ENCODE results near the gene MRGPRE.
"Not testable (repeated sequence)": the region's sequence is repeated elsewhere in the genome, so short reads cannot be mapped to it uniquely, and the experiment has no call there.

The MRGPRE gene, protein sequence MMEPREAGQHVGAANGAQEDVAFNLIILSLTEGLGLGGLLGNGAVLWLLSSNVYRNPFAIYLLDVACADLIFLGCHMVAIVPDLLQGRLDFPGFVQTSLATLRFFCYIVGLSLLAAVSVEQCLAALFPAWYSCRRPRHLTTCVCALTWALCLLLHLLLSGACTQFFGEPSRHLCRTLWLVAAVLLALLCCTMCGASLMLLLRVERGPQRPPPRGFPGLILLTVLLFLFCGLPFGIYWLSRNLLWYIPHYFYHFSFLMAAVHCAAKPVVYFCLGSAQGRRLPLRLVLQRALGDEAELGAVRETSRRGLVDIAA

DNA sequence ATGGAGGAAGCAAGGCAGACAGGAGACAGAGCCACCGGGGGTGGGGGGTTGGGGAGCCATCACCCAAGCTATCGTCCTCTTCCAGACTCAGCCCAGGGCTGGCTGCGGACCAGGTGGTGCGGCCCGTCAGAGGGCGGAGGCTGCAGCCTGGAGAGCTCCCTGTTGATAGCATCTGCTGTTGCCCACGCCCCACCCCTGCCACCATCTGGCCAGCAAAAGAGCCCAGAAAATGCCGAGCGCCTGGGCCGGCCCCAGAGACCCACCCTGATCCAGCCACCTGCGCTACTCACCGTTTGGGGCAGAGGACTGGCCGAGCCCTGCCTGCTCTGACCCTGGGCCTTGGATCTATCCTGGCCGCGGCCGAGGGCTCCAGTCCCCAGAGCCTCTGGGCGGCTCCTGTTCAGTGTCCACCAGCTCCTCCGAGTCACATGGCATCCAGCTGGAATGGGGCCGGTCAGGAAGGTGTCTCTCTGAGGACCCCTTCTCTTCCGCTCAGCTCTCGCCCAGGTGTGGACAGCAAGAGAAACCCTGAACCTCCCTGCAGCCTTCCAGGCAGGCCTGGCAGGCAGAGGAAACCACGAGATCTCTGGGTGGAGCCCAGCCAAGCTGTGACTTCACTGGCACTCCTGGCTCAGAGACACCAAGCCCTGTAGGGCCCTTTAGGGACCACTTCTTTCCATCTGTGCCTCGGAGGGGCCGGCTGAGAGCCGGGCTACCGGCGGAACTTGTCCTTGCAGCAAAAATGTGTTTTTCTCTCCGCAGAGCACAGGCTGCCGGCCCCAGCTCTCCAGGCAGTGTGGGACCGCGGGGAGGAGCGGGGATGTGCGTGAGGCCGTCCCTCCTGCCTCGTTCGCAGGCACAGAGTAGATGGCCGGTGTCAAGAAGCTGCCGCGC lies at the start of gene MRGPRE:
Gene MRGPRE, minus strand, starts transcription at position 567 of the 894 bp plus-strand sequence. CDS start 3,618 bp downstream, outside the sequence.
- no peak for DNase-seq (ENCODE audit: low read depth in 2 of 2)

DNA sequence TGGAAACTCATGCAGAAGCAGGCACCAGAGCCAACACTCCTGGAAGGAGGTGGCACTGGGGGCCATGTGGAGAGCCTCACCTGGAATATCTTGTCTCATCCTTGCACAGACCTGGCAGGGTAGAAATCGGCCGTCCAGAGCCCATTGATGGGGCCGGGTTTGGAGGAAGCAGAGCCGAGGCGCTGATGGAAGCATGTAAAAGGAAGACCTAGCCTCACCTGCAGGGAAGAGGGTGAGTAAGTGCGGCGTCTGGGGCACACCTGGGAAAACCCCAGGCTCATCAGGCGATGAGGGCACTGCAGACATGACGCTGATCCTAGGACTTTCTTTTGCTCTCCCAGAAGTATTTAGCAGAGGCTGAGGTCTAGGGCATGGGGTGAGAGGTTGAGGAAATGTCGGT lies 48.9 kb upstream of the MRGPRE start:
- DNase-seq (ENCODE audit: low read depth in 2 of 2) = not testable (repeated sequence)

DNA sequence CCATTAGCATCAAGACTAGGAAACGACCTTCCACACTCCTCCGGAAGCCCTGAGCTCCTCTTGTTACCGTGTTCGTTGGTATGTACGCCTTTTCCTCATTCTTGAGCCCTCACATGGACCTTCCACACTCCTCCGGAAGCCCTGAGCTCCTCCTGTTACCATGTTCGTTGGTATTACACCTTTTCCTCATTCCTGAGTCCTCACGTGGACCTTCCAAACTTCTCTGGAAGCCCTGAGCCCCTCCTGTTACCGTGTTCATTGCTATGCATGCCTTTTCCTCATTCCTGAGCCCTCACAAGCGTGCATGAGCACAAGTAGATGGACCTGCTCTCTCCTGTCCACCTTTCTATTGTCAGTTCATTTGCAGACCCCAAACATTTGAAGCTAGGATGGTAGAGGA lies 48.4 kb upstream of the MRGPRE start:
- not testable (repeated sequence) for DNase-seq (ENCODE audit: low read depth in 2 of 2)

DNA sequence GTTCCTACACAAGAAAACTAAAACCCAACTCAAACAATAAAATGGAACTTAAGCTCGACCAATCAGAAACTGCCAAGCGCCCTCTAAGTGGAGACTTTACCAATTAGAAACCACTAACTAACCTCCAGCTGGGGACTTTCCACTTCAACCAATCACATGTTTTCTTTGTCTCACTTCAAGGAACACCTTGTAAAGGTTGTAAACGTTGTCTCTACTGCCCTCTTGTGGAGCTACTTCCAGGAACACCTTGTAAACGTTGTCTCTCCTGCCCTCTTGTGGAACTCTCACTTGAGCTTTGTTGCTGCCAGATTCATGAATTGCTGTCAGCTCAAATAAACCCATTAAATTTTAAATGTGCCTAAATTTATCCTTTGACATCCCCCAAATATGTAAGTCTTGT lies 46.7 kb upstream of the MRGPRE start:
- DNase-seq (ENCODE audit: low read depth in 2 of 2) = not testable (repeated sequence)

DNA sequence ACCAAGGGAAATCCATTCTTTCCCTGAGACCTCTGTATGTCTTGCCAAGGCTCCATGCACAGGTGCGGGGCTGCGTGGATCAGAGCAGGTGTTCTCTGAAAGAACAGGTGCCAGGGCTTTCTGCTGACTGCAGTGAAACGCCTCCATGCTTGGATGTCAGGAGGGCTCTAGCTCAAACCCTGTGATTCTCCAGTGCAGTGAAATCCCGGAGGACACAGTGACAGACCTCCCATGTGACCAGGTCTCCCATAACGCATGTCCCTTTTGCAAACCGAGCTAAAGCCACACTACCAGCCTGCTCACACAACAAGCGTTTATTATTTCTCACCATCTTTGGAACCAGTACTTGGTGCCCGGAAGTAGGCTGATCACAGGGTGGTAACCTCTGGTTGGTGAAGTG lies 41.4 kb upstream of the MRGPRE start:
- not testable (repeated sequence) for DNase-seq (ENCODE audit: low read depth in 2 of 2)

DNA sequence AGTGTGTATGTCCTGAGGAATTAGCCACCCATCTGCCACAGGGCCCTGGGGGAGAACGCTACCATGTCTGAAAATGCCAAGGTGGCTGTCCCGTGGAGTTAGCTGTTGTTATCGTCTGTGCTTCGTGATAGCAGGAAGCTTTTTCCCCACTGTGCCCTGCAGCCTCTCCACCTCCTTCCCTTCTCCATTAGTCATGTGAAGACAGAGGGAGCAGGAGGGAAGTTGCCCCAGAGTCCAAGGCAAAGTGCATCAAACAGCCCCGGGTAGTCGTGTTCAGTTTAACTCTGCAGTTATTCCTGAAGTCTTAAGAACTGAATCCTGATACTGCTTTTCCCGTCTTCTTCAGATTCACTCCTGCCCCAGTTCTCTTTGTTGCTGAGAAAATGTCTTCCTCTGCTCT lies 30.3 kb upstream of the MRGPRE start:
- DNase-seq (ENCODE audit: low read depth in 2 of 2) = not testable (repeated sequence)

DNA sequence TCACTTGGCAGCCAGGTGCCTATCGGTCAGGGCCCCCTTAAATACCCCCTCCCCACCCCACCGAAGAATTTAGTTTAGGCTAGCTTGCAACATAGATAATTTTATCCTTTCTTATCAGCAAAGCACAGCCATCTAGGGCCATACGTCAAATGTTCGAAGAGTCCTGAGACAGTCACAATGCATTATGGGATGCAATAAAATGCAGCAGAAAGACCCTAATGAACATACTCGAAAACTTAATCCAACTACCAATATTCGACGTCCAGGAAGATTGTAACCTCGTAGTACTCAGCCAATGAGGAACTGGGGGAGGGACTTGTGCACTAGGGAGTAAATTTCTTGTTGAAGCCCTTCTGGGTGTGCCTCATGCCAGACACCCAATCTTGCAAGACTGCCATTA lies 29.6 kb upstream of the MRGPRE start:
- DNase-seq (ENCODE audit: low read depth in 2 of 2) = not testable (repeated sequence)

DNA sequence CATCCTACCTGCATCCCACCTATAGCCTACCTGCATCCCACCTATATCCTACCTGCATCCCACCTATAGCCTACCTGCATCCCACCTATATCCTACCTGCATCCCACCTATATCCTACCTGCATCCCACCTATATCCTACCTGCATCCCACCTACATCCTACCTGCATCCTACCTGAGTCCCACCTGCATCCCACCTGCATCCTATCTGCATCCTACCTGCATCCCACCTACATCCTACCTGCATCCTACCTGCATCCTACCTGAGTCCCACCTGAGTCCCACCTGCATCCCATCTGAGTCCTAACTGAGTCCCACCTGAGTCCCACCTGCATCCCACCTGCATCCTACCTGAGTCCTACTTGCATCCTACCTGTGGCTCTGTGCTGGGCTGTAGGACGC lies 25.3 kb upstream of the MRGPRE start:
- DNase-seq (ENCODE audit: low read depth in 2 of 2) = not testable (repeated sequence)

DNA sequence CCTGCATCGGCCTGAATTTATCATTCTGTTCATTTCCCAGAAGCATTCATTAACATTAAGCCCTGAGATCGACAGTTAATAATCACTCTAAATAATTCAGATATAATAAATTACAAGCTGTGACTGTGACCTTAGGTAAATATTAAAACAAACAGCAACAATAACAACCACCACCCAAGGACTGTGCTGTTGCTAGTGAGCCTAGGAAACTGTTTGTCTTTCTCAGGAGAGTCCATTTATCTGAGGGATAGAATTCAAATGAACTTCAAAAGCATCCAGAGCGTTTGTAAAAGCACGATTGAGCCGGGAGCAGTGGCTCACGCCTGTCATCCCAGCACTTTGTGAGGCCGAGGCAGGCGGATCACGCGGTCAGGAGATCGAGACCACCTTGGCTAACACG lies 23.0 kb upstream of the MRGPRE start:
- not testable (repeated sequence) for DNase-seq (ENCODE audit: low read depth in 2 of 2)

DNA sequence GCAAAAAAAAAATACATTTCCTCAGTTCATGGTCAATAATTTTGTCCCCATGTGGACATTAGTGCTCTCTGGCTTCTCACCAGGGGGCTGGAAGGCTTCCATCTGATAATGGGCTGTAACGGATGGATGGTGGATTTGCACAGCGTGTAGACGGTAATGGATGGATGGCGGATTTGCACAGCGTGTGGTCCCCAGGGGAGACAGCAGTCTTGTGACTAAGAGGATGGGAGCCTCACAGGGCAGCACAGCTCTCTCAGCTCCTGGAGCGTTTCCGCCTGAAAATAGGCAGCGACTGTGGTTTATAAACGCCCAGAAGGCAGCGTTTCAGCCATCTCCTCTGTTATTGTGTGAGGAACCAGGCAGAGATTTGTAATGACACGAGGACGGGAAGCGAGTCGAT lies 22.6 kb upstream of the MRGPRE start:
- DNase-seq (ENCODE audit: low read depth in 2 of 2) = not testable (repeated sequence)

DNA sequence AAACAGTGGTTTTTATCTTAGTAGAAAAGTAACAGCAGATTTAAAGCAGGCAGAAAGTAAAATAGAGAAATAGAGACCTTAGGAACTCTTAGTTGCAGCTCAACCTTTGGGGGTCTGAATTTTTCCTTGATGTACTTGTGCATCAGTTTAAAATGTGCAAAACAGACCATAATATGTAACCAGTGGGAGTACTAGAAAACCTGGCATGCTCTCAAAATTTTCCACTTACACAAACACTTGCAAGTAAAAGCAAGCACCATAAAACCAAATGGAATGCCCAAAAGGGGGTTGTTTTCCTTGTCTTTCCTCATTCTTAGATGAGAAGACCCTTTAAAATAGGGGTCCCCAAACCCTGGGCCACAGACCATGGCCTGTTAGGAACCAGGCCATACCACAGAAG lies 12.9 kb upstream of the MRGPRE start:
- DNase-seq (ENCODE audit: low read depth in 2 of 2) = no peak

DNA sequence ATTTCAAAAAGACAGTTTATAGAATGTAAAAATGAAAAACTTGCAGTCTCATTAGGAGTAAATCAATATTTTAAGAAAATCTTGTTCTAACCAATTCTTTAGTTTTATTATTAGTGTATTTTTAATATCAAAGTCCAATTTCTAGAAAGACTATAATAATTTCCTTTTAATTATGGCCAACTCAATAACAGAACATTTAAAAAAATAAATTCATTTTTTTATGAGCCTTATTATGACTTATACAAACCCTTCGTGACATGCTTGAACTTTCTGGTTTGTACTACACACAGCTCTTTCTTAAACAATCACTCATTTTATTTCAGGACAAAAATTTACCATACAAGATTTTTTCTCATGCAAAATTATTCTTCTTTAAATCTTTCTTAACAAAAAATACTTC lies 11.7 kb upstream of the MRGPRE start:
- DNase-seq (ENCODE audit: low read depth in 2 of 2) = no peak

DNA sequence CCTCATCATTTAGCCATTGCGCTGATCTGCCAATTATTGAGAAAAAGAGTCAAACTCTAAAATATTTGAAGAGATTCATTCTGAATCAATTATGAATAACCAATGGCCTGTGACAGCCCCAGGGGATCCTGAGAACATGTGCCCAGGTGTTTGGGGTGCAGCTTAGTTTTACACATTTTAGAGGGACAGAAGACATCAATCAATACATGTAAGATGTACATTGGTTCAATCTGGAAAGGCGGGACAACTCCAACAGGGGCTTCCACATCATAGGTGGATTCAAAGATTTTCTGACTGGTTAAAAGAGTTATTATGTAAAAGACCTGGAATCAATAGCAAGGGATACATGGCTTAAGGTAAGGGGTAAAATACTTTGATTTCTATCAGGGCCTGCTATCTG lies 4.9 kb upstream of the MRGPRE start:
- DNase-seq (ENCODE audit: low read depth in 2 of 2) = no peak

DNA sequence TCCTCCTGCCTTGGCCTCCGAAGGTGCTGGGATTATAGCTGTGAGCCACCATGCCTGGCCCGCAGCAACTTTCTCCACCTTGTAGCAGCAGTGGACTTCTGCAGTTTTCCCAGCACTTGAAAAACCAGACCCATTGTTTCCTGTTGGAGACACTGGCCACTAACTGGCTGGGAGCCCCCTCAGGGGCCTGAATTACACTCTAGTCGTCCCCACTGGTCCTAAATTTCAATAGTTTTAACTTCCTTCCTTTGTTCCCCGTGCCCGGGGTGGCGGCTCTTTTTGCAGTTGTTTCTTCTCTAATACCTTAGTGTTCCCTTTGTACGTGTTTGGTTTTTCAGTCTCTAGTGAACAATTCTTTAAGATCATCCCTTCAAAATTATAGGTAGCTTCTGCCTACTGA lies 2.6 kb upstream of the MRGPRE start:
- no peak for DNase-seq (ENCODE audit: low read depth in 2 of 2)

DNA sequence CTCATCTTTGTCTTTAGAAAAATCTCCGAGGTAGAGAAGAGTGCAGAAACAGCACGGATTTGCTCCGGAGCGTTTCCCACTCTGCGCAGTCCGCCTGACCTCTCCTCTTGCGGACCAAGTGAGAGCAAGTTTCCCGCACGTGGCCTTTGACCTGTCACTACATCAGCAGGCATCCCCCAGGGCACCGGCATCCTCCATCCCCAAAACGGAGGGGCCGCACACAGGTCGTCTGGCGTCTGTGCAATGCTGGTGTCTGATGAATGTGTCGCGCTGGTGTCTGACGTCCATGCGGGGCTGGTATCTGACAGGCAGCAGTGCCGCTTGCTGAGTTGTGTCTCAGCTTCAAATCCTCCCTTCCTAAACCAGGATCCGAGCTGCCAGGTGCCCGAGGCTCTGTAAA lies 739 bp upstream of the MRGPRE start:
- DNase-seq (ENCODE audit: low read depth in 2 of 2) = no peak

DNA sequence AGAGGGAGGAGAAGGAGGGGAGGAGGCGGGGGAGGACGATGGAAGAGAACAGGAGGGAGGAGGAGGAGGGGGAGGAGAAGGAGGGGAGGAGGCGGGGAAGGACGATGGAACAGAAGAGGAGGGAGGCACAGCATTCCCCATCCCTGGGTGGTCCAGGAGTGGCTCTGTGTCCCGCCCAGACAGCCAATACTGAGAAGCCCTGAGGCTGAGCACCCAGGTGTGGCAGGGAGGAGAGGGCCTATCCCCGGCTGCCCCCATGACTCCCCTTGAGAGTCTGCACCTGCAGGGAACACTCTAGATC lies 717 bp downstream of the MRGPRE start:
- no peak for DNase-seq (ENCODE audit: low read depth in 2 of 2)

DNA sequence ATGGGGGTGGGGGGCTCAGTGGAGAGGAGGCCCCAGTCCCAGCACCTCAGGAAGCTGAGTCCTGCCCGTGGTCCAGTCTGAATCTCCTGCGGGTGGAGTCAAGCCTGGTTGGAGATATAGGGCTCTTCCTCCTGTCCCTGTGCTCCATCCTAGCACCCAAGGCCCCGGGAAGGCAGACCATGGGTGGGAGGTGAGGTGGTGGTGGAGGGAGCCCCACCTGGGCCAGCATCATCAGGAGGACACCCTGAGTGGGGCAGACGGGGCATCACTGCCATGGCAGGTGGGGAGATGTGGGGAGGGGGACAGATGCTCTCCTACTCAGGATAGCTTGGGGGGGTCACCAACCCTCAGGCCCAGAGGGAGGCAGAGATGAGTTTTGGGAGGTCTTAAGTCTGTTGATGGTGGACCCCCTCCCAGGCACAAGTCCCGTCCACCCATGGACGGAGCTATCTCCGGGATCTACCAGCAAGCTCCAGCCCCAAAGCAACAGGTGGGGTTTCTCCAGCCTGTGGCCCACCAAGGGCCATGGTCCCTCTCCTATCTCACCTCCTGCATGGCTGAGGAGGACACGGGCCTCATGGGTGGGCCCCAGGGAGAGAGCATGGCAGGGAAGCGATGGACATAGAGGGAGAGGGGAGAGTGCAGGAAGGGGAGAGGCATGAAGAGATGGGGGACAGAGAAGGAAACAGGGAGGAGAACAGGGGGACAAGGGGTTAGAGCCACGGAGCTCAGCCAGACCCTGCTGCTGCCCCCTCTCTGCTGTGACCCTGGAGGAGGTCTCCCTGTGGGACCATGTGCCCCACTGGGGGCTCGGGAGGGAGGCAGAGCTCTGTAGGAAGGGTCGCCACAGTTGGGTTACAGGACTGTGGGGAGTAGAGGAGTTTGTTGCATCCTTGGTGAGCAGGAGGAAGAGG lies 1.3 kb downstream of the MRGPRE start:
- DNase-seq (ENCODE audit: low read depth in 2 of 2) = no peak

DNA sequence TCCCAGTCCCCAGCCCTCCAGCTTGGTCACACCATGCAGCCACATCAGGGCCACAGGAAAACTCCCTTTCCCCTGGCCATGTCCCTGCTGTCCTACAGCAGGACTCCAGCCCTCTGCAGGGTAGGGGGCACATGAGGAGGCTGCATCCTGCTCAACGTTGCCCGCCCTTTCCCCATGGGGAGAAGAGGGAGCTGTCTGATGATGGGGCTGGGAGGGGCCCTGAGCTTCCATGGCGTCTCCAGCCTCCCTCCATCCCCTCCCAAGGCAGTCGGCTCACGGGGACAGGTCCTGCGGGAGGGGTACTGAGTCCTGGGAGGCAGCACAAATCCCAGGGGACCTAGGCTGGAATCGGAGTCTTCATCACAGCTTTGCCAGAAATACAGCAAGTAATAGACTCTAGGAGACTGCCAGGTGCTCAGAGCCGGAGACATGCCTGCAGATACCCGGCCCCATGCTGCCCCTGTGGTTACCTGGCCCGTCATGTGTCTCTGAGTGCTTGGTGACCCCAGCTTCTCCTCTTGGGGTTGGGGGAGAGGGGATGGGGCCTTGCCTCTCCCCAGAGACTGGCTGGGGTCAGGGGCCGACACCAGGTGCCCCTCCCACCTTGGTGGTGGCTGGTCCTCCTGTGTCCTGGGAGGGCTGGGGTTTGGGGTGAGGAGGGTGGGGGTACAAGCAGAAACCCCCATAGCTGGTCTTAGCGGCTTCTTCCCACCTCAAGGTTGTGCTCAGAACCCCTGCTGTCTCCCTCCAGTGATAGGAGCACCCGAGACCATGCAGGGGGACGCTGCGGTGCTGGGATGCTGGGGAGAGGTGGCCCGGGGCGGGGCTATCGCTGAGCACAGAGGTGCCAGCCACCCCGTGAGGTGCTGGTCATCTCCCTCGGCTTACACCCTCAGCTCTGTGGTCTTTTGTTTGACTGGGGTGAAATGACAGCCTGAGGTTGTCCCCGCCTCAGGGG lies 2.3 kb downstream of the MRGPRE start:
- no peak for DNase-seq (ENCODE audit: low read depth in 2 of 2)

DNA sequence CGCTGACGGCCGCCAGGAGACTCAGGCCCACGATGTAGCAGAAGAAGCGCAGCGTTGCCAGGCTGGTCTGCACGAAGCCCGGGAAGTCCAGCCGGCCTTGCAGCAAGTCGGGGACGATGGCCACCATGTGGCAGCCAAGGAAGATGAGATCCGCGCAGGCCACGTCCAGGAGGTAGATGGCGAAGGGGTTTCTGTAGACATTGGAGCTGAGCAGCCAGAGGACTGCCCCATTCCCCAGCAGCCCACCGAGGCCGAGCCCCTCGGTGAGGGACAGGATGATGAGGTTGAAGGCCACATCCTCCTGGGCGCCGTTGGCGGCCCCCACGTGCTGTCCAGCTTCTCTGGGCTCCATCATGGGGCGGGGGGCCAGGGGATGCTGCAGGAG lies 3.8 kb downstream of the MRGPRE start:
- no peak for DNase-seq (ENCODE audit: low read depth in 2 of 2)

DNA sequence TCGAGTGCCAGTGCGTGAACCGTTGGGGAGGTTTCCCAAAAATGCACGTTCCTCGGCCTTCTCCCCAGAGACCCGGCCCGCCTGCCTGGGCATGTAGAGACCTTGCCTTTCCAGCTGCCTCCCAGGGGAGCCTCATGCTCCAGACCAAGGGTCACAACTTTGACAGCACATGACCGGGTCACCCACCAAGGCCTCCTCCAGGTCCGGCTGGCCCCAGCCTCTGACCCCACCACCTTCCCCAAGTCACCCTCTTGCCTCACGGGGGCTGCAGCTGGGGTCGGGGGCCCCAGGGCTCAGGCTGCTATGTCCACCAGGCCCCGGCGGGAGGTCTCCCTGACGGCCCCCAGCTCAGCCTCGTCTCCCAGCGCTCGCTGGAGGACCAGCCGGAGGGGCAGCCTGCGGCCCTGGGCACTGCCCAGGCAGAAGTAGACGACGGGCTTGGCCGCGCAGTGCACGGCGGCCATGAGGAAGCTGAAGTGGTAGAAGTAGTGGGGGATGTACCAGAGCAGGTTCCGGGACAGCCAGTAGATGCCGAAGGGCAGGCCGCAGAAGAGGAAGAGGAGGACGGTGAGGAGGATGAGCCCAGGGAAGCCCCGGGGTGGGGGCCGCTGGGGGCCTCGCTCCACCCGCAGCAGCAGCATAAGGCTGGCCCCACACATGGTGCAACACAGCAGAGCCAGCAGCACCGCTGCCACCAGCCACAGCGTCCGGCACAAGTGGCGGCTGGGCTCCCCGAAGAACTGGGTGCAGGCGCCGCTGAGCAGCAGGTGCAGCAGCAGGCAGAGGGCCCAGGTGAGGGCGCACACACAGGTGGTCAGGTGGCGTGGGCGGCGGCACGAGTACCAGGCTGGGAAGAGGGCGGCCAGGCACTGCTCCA lies 4.4 kb downstream of the MRGPRE start:
- no peak for DNase-seq (ENCODE audit: low read depth in 2 of 2)

Measured in stimulated activated CD4-positive, alpha-beta T cell treated with anti-CD3 and anti-CD28 coated beads, Interleukin-1b, Interleukin-23, amount 100 ng/mL, for 1 hour (primary cell).